ENCODE results near the gene ABCA1.
"Not testable (repeated sequence)": the region's sequence is repeated elsewhere in the genome, so short reads cannot be mapped to it uniquely, and the experiment has no call there.

The ABCA1 gene, protein sequence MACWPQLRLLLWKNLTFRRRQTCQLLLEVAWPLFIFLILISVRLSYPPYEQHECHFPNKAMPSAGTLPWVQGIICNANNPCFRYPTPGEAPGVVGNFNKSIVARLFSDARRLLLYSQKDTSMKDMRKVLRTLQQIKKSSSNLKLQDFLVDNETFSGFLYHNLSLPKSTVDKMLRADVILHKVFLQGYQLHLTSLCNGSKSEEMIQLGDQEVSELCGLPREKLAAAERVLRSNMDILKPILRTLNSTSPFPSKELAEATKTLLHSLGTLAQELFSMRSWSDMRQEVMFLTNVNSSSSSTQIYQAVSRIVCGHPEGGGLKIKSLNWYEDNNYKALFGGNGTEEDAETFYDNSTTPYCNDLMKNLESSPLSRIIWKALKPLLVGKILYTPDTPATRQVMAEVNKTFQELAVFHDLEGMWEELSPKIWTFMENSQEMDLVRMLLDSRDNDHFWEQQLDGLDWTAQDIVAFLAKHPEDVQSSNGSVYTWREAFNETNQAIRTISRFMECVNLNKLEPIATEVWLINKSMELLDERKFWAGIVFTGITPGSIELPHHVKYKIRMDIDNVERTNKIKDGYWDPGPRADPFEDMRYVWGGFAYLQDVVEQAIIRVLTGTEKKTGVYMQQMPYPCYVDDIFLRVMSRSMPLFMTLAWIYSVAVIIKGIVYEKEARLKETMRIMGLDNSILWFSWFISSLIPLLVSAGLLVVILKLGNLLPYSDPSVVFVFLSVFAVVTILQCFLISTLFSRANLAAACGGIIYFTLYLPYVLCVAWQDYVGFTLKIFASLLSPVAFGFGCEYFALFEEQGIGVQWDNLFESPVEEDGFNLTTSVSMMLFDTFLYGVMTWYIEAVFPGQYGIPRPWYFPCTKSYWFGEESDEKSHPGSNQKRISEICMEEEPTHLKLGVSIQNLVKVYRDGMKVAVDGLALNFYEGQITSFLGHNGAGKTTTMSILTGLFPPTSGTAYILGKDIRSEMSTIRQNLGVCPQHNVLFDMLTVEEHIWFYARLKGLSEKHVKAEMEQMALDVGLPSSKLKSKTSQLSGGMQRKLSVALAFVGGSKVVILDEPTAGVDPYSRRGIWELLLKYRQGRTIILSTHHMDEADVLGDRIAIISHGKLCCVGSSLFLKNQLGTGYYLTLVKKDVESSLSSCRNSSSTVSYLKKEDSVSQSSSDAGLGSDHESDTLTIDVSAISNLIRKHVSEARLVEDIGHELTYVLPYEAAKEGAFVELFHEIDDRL (N-terminal part only)

DNA sequence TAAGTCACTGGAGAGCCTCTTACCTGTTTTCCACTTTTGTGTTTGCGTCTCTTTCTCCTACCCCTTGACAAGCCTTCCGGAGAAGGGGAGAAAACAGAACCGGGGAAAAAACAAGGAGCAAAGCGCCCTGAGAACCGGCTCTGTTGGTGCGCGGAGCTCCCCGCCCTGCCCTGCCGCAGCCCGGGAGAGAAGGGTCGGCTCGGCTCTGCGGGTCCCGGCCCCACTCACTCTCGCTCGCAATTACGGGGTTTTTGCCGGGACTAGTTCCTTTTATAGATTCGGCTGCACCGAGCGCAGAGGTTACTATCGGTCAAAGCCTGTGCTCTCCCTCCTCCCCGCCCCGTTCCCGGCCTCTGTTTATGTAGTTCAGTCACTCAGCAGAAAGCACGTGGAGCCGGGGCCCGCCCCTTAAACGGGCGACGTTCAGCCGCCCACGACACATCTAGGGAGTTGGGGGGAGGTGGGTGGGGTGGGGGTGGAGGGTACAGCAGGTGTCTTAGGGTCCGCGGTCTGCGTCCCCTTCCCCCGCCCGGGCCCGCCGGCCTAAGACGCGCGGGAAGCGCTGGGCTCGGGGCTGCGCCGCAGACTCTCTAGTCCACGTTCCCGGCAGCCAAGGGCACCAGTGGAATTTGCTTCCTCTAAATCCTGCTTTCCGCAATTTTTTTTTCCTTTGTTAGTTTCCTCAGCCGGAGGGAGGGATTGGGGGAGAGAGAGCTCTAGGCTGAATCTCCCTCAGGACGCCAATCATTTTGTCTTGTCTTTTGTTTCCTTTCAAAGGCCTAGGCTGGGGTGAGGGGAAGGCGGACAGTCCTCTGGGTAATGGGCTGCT lies at the start of gene ABCA1:
Gene ABCA1, minus strand, starts transcription at position 244 of the 829 bp plus-strand sequence. CDS start 24,476 bp downstream, outside the sequence.
- DNase-seq, result peak; percentile 24

DNA sequence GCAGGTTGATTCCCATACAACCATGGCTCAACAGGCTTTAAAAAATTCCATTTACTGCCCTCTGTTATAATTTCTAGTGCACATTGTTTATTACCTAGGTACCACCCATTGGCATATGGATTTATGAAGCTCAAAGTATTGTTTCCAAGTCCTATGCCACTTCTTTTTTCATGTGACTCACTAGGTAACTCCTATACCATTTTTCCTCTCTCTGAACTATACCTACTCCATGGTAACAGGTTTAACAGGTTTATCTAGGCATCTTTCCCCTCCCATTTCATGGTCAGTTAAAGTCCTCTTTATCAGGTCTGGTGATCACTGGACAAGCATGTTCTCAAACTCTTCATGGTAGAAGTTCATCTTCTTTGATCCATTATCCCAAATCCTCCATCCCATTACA lies 49.6 kb upstream of the ABCA1 start:
- DNase-seq, result no peak

DNA sequence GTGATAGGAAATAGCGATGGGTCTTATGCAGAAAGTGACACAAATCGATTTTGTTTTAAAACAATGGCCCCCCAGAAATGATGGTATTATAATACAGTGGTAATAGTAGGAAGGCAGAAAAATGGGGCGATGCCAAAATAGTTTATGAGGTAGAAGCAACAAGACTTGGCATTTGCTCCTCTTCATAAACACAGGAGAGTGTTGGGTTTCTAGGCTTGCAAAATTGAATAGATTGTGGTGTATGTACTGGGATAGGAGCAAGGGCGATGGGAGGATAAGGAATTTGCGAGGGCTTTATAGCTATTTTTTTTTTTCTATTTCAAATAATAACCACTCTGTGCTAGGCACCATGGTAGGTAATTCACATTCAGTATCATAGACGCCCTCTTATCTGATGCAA lies 49.2 kb upstream of the ABCA1 start:
- no peak for DNase-seq

DNA sequence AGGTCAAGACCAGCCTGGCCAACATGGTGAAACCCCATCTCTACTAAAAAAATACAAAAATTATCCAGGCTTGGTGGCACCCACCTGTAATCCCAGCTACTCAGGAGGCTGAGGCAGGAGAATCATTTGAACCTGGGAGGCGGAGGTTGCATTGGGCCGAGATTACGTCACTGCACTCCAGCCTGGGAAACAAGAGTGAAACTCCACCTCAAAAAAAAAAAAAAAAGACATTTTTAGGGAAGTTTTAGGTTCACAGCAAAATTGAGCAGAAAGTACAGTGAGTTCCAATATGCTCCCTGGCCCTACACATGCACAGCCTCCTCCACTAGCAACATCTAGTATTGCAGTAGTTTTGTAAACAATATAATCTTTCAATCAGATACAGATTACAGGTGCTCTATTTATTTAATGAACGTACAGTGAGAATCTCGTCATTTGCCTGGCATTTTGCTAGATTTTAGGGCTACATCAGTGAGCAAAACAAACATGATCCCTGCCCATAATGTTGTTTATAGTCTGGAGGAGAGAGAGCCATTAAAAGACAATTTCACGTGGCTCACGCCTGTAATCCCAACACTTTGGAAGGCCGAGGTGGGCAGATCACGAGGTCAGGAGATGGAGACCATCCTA lies 48.1 kb upstream of the ABCA1 start:
- DNase-seq, result not testable (repeated sequence)

DNA sequence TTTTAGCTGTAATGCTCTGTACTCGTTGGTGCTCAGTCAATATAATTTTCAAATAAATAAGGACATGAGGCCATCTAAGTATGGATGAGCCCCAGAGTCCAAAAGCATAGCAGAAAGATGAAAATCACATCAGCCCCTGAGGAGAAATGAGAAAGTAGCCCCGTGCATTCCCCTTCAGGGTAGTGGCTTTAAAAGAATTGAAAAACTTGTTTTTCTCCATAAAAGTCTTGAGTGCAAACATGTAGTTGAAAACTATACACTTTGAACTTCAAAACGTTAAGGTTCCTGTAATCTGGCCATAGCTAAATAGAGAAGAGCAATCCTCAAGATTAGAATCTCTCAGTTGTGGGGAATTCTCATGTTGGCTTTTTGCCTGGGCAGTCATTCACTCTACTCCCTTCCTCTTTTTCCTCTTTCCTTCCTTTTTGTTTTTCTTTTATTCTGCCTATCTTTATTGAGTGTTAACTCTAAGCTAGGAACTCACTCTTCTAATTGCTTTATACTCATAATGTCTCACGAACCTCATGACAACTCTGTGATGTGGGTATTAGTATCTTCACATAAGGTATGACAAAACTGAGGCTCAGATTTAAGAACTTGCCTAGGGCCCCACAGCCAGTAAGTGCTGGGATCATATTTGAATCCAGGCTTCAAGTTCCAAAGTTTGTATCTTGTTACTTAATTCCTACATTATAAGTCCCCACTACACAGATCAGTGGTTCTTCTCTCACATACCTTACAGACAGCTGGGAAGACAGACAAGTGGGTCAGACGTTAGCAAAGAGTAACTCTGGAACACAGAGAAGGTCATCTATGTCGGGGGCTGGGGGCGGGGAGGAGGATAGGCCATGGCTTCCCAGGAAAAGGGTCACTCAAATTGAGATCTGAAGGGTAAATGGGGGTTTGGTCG lies 46.4 kb upstream of the ABCA1 start:
- DNase-seq, result no peak

DNA sequence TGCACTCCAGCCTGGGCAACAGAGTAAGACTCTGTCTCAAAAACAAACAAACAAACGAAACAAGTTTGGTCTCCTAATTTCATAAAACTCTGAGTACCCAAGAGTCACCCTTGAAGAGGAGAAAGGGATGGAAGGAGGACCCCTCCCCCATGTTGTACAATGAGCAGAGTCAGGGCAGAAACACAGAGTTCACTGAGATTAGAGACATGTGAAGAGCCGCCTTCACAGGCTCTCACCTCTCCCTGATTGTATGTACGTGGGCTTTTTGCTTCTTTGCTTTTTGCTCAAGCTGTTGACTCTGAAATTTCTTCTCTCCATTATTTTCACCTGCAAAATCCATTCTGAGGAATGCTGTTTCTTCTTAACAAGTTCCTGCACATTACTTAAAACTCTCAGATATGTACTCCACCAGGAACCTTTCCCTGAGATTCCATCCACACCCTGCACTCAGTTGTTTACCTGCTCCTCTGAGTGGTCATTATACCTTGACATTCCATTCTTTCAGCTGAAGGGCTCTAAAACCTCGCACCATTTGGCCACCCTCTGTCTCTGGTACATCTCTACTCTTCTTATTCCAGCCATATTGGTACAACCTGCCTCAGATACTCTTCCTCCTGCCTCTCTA lies 44.4 kb upstream of the ABCA1 start:
- DNase-seq, result no peak

DNA sequence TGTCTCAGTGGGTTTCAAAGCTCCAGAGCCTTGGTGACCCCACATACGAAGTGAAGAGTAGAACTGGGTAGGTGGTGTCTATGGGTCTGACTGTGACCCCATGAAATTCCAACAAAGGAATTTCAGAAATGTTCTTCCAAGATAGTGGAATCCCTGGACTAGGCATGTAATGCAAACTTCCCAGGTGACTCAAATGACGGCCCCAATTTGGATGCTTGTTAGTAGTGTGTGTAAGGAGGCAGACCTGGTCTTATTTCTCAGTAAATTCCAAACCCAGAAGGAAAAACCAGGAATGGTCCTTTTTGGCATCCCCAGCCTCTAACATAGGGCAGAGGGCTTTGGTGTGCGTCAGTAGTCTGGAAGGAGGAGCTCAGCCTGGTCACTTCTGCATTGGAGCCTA lies 43.6 kb upstream of the ABCA1 start:
- DNase-seq, result no peak

DNA sequence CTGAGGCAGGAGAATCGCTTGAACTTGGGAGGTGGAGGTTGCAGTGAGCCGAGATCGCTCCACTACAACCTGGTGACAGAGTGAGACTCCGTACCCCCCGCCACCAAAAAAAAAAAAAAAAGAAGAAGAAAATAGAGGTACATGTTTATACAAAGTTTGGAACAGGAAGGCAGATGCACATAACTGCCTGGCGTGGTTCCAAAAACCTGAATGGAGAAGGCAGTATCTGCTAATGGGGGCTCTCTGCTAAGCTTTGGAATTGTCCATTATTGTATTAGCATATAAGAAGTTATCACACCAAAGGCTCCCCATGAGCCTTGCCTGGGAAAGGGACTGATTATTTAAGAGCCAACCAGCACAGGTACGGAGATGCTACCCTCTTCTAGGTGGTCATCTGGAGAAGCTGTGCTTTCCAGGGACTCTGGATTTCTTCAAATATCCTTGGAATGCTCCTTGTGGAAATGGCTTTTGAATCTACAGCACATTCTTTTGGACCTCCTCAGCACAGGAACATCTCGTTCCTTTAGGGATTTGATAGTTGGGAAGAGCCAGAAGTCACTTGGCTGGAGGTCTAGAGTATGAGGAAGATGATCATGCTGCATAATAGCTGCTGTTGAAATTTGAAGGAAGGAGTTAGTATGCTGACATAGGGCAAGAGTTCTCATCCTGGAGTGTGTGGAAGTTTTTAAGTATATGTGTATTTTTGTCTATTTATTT lies 42.5 kb upstream of the ABCA1 start:
- DNase-seq, result no peak

DNA sequence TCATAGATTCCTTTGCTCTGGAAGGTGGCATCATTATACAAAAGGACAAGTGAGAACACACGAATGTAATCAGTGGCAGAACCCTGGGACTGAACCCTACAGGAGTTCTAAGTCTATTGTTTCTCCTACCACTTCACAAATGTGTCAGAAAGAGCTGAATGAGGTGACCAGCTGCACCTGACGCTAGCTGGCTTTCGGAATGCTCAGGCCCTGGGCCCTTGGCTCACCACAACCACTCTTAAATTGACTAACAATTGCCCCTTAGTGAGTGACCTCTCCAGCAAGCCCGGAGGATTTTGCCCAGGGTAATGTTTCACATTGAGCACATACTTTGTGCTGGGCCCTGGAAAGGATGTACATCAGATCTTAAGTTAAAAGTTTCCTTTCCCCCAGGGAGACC lies 41.2 kb upstream of the ABCA1 start:
- DNase-seq, result no peak

DNA sequence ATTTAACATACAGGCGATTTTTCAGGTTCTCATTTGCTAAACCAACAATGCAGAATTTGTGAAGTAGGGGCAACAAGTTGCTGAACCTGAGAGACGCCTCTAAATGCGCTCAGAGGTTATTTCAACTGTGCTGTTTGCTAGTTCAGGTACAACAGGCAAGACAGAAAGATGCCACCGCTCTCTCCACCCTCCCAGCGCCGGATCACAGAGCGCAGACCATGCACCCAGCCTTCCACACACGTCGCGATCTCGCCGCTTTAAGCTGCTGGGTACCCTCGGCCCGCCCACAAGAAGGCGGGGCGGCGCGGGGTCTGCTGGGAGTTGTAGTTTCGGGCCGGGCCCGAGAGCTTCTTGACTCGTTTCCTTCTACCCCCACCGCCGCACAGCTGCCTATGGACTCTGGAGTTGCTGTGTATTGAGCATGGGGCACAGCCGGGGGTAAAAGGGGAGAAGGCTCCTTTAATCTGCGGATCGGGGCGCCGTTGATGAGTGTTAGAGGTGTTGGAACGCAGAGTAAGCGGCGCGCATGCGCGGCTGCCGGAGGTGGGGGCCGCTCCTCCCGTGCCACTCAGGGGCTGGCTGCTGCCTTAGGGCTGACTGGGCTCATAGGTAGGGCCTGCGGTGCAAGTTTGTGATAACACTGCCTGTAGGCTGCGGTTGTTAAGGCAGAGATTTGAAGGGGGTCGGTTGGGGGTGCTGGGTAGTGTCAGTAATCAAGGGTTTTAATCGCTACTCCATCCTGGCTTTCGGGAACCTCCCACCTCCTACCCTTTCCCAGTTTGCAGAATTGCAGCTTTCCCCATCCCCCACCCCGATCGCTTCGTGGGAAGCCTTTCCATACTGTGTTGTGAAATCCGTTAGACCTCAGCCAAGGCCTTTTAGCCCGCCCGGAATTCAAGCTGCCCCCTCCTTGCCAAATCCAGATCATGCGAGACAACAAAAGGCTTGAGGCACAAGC lies 40.3 kb upstream of the ABCA1 start:
- peak; percentile 82 for DNase-seq

DNA sequence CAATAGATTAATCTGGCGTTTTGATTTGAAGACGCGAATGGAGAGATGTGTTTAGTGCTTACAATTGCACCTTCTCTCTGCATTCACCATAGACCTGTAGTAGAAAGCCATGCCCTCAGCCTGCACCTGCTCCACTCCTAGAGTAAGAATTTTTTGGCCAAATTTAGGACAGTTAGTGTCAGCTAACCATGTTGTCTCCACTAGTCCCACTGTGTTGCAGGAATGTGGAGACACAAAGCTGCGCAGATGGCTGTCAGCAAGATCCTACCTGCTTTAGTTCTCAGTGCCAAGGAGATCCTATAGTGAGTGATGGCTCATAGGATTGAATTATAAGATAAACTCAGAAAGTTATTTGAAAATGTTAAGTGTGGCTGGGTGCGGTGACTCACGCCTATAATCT lies 35.1 kb upstream of the ABCA1 start:
- no peak for DNase-seq

DNA sequence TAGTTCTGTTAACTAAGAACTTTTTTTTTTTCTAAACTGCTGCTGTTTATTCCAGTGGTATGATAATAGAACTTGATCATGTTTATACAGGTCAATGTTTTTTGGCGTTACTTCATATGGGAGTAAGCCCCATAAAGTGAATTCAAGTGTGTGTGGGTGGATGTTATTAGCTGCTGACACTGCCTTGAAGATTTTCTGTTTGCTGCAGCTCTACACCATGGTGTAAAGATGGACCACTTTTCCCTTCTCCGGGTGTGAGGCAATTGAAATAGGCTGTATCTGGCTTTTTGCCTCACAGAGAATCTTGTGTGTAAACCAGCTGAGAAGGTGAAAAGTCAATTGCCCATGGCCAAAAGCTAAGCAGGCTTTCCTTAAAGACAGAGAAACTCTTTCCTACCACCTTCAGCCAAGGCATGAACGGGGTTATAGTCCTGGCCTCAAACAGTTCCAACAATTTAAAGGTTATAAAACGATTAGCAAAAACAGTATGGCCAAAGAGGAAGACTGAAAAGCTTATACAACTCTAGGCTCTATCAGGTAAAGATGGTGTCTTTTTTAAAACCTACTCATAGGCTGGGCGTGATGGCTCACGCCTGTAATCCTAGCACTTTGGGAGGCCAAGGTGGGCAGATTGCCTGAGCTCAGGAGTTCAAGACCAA lies 33.9 kb upstream of the ABCA1 start:
- no peak for DNase-seq

DNA sequence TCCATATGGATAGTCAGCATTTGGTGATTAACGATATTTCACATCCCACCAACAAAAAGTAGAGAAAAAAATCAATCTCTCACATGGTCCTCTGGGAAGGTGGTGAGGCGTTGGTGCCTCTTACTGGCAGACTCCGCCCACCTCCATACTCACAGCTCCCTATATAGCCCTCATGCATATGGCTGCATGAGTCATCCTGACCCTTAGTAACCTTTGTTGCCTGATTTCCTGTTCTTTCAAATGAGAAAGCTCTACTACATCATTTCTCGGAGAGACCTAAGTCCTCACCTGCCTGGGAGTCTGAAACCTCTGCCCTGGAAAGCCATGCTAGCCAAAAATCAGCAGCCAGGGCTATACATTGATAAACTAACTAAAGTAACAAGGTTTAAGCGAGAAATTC lies 33.3 kb upstream of the ABCA1 start:
- no peak for DNase-seq

DNA sequence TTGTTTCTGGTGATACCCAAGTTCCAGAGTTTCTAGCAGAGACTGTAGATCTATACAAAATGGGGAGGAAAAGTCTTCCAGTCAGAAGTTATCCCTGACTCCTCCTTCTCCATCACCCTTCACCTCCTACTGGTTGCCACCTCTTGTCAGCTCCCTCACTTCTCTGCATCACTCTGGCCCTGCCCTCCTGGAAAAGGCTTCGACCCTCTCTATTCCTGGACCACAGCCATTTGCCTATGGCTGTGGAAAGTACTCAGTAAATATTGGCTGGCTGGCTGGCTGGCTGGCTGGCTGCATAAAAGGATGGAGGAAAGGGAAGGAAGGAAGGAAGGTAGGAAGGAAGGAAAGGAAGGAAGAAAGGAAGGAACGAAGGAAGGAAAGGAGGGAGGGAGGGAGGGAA lies 32.7 kb upstream of the ABCA1 start:
- DNase-seq, result no peak

DNA sequence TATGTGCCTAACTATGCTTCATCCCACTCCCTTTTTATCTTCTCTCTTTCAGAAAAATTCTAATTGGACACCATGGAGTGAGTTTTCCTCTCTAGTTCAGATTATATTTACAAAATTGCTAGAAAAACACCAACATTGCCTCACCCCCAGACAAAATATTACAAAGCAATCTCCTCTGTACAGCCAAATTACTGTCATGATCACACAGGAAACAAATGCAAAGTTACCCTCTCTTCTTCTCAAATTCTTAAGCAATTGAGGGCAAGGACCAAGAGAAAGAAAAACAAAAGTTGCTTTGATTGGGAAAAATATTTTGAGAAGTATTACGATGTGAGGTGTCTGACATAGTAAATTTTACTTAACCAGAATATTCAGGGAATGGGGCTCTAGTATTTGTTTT lies 30.8 kb upstream of the ABCA1 start:
- DNase-seq, result no peak

DNA sequence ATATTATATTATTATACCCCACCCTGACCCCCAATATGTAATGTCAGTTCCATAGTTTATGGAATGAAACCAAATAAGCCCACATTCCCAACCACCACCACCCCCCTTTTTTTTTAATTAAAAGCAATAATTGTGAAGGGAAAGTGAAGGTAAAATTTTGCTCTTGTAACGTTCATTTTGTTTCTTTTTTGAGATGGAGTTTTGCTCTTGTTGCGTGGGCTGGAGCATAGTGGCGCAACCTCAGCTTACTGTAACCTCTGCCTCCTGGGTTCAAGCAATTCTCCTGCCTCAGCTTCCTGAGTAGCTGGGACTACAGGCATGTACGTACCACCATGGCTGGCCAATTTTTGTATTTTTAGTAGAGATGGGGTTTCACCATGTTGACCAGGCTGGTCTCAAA lies 30.1 kb upstream of the ABCA1 start:
- not testable (repeated sequence) for DNase-seq

DNA sequence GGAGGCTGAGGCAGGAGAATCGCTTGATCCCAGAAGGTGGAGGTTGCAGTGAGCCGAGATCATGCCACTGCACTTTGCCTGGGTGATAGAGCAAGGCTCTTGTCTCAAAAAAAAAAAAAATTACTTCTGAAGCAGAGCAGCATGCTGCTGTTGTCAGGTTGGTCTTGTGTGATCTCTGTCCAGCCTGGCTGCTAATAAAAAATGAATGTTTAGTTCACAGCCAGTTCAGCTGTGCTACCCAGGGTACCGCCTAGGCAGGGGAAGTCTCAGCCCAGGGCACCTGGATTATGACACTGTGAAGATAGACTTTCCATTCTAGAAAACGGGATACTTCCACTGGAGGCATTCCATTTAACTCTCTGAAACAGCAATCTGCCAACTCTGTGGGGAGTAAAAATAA lies 23.5 kb upstream of the ABCA1 start:
- no peak for DNase-seq

DNA sequence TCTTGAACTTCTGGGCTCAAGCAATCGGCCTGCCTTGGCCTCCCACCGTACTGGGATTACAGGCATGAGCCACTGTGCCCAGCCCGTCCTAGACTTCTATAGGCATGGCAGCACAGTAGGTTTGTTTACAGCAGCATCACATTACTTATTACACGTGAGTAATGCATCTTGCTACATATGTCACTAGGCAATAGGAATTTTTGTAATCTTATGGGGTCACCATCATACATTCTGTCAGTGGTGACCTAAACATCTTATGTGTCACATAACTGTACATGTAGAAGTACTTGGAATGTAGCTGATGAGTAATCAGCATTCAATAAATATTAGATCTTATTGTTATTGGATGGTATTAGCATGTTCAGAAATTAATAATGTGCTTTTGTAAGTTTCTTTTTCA lies 22.9 kb upstream of the ABCA1 start:
- no peak for DNase-seq
